Neural progenitor cell (in vitro differentiated cells): Measurements from ENCODE around the gene NCOA1. TPM values are rescaled to one million over a fixed set of nuclear protein-coding genes. Genes with fewer than 3 reads are reported as not detected.

Experiments
- DNase-seq: peaks from one replicate; pipeline ENCODE4 v3.0.0-alpha.2; 2016; ENCODE audit warnings: low spot score
- H2AFZ ChIP-seq: fragments of 200-600 bp; sonication (generic); replicated peaks from 2 replicates; pipeline ENCODE4 v1.6.1; 2016; ENCODE audit warnings: antibody characterized with exemption
- H3F3A ChIP-seq: fragments of 200-600 bp; sonication (generic); 2 replicates; pipeline ENCODE4 v1.6.1; 2016; ENCODE audit warnings: antibody characterized with exemption, low read depth
- H3K27ac ChIP-seq: fragments of 200-600 bp; sonication (generic); 2 replicates; pipeline ENCODE4 v1.5.1; 2016; ENCODE audit warnings: mild to moderate bottlenecking
- H3K27me3 ChIP-seq: fragments of 200-600 bp; sonication (generic); 2 replicates; pipeline ENCODE4 v1.6.1; 2016; ENCODE audit warnings: mild to moderate bottlenecking, moderate library complexity
- H3K36me3 ChIP-seq: fragments of 200-600 bp; sonication (generic); 2 replicates; pipeline ENCODE4 v1.5.1; 2016
- H3K4me1 ChIP-seq: fragments of 200-600 bp; sonication (generic); 2 replicates; pipeline ENCODE4 v1.6.1; 2016; ENCODE audit warnings: mixed run types
- H3K4me2 ChIP-seq: fragments of 200-600 bp; sonication (generic); 2 replicates; pipeline ENCODE4 v1.6.1; 2016
- H3K4me3 ChIP-seq: fragments of 200-600 bp; sonication (generic); 2 replicates; pipeline ENCODE4 v1.5.1; 2016
- H3K79me2 ChIP-seq: fragments of 200-600 bp; sonication (generic); 2 replicates; pipeline ENCODE4 v1.6.1; 2016; ENCODE audit warnings: low read depth
- H3K9ac ChIP-seq: fragments of 200-600 bp; sonication (generic); 2 replicates; pipeline ENCODE4 v1.6.1; 2016
- H3K9me3 ChIP-seq: fragments of 200-600 bp; sonication (generic); 2 replicates; pipeline ENCODE4 v1.5.1; 2016; ENCODE audit warnings: low read depth
- H4K20me1 ChIP-seq: fragments of 200-600 bp; sonication (generic); 2 replicates; pipeline ENCODE4 v1.6.1; 2016; ENCODE audit warnings: low read depth
- H3K27ac Mint-ChIP-seq: 3 replicates; pipeline ENCODE4 v1.8.0; 2021; ENCODE audit warnings: mixed read lengths
- H3K27me3 Mint-ChIP-seq: 2 replicates; pipeline ENCODE4 v1.8.0; 2022; ENCODE audit warnings: low read depth, mild to moderate bottlenecking, inconsistent platforms, moderate library complexity, mixed read lengths; ENCODE audit not compliant: insufficient read depth
- H3K36me3 Mint-ChIP-seq: 3 replicates; pipeline ENCODE4 v1.8.0; 2021; ENCODE audit warnings: mixed read lengths
- H3K4me1 Mint-ChIP-seq: 3 replicates; pipeline ENCODE4 v1.8.0; 2021; ENCODE audit warnings: mixed read lengths
- H3K4me3 Mint-ChIP-seq: 3 replicates; pipeline ENCODE4 v1.8.0; 2021; ENCODE audit warnings: mild to moderate bottlenecking, moderate library complexity, mixed read lengths
- H3K9me3 Mint-ChIP-seq: 3 replicates; pipeline ENCODE4 v1.8.0; 2020; ENCODE audit warnings: mixed read lengths
- CTCF ChIP-seq: fragments of 200-600 bp; sonication (generic); IDR thresholded peaks from 2 replicates; pipeline ENCODE4 v1.5.1; 2017; ENCODE audit warnings: antibody characterized with exemption, mild to moderate bottlenecking
- EZH2 ChIP-seq: fragments of 200-600 bp; sonication (generic); IDR thresholded peaks from 2 replicates; pipeline ENCODE4 v1.6.1; 2017; ENCODE audit warnings: antibody characterized with exemption, mild to moderate bottlenecking, moderate library complexity
- EZH2phosphoT487 ChIP-seq: fragments of 200-600 bp; sonication (generic); IDR thresholded peaks from 2 replicates; pipeline ENCODE4 v1.6.1; 2017; ENCODE audit warnings: antibody characterized with exemption
- total RNA-seq: library from RNA; depleted of rRNA; stranded (reverse); fragments of >200 nt; gene quantifications from 2 replicates; pipeline ENCODE4 v1.2.3, GENCODE V29; 2015; ENCODE audit warnings: low replicate concordance

The NCOA1 gene
- total RNA-seq, 1 donor from 2014 or later, result 29.3 TPM

GRCh38 chr2:24774373-24774772 lies 283.3 kb downstream of the NCOA1 start:
- TF ChIP-seq EZH2, result no peak
- TF ChIP-seq CTCF, result no peak

DNA sequence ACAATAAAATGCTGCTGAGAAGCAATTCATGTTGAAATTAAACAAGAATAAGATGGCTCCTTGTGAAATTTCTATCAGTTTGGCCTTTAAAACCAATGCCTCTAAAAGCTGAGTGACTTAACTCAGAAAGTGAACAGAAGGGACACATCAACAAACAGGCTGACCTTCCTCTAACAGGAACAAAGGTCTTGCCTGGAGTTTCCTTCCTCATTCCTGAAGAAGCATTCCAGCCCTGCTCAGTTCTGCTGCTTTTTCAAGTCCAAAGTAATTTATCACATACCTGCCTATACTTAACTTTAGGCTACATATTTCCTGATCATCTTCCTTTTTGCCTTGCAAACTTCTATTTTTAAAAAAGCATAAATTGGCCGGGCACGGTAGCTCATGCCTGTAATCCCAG lies 288.1 kb downstream of the NCOA1 start:
- Mint-ChIP-seq H3K27ac (no peak overlapping the region), H3K9me3 (peaks cover 8% of the 10 kb centered on the region), H3K4me1 (no peaks in the 10 kb centered on the region), H3K36me3 (peaks cover 2% of the 10 kb centered on the region), H3K4me3 (no peak overlapping the region), H3K27me3 (peaks cover 6% of the 10 kb centered on the region)
- H3K4me1 ChIP-seq, result peaks cover 7% of the 10 kb centered on the region
- TF ChIP-seq CTCF (no peak), EZH2 (no peak), EZH2phosphoT487 (no peak)
- peak overlapping the region; percentile 20 for H3K27ac ChIP-seq
- no peak for DNase-seq
- no peaks in the 10 kb centered on the region for H4K20me1 ChIP-seq
- H3K36me3 ChIP-seq, result no peaks in the 10 kb centered on the region
- H3K4me3 ChIP-seq, result no peak overlapping the region
- H3K4me2 ChIP-seq, result no peak overlapping the region
- H3K9me3 ChIP-seq, result no peaks in the 10 kb centered on the region
- H2AFZ ChIP-seq, result peak overlapping the region; percentile 47
- no peaks in the 10 kb centered on the region for H3F3A ChIP-seq
- no peaks in the 10 kb centered on the region for H3K79me2 ChIP-seq
- no peaks in the 10 kb centered on the region for H3K27me3 ChIP-seq
- H3K9ac ChIP-seq, result no peak overlapping the region

More at GRCh38 chr2:24774373-24774772, 283.3 kb downstream of the NCOA1 start:
- no peak overlapping the region for H3K4me3 Mint-ChIP-seq
- H3K79me2 ChIP-seq, result no peaks in the 10 kb centered on the region
- H2AFZ ChIP-seq, result no peak overlapping the region
- H3K27me3 ChIP-seq, result no peaks in the 10 kb centered on the region
- no peak overlapping the region for H3K4me3 ChIP-seq
- H3K27ac ChIP-seq, result no peak overlapping the region
- H3K9ac ChIP-seq, result no peak overlapping the region
- H3K9me3 Mint-ChIP-seq, result peaks cover 2% of the 10 kb centered on the region
- DNase-seq, result no peak
- H3K4me2 ChIP-seq, result no peak overlapping the region
- H3K4me1 ChIP-seq, result peaks cover 14% of the 10 kb centered on the region
- peaks cover 9% of the 10 kb centered on the region for H3K4me1 Mint-ChIP-seq
- H3K27me3 Mint-ChIP-seq, result peaks cover 3% of the 10 kb centered on the region
- no peaks in the 10 kb centered on the region for H3K9me3 ChIP-seq
- no peaks in the 10 kb centered on the region for H4K20me1 ChIP-seq
- peaks cover 12% of the 10 kb centered on the region for H3K36me3 Mint-ChIP-seq
- peaks cover 1% of the 10 kb centered on the region for H3K36me3 ChIP-seq
- peaks cover 13% of the 10 kb centered on the region for H3F3A ChIP-seq
- no peak overlapping the region for H3K27ac Mint-ChIP-seq

DNA sequence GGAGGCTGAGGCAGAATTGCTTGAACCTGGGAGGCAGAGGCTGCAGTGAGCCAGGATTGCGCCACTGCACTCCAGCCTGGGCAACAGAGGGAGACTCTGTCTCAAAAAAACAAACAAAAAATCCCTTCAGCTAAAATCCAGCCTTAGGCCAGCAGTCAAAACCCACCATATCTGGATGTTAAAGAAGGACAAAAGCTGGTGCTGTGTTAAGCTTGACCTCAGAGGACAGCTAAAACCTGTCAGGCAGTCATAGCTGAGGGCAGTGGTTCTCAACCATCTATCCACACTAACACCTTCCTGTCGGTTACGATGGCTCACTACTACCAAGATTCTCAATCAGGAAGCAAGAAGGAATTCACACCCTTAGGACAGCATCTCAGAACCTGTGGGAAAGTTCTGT lies 292.6 kb downstream of the NCOA1 start:
- no peak overlapping the region for H3K4me2 ChIP-seq
- no peak overlapping the region for H2AFZ ChIP-seq
- peaks cover 8% of the 10 kb centered on the region for H3K9me3 Mint-ChIP-seq
- H3K27me3 ChIP-seq, result no peaks in the 10 kb centered on the region
- no peaks in the 10 kb centered on the region for H3K79me2 ChIP-seq
- H4K20me1 ChIP-seq, result no peaks in the 10 kb centered on the region
- no peak overlapping the region for H3K27ac ChIP-seq
- no peaks in the 10 kb centered on the region for H3K36me3 Mint-ChIP-seq
- no peaks in the 10 kb centered on the region for H3F3A ChIP-seq
- H3K36me3 ChIP-seq, result no peaks in the 10 kb centered on the region
- H3K4me1 Mint-ChIP-seq, result peaks cover 6% of the 10 kb centered on the region
- no peak overlapping the region for H3K4me3 Mint-ChIP-seq
- H3K9ac ChIP-seq, result no peak overlapping the region
- no peak overlapping the region for H3K4me3 ChIP-seq
- no peak overlapping the region for H3K27ac Mint-ChIP-seq
- H3K4me1 ChIP-seq, result peaks cover 6% of the 10 kb centered on the region
- DNase-seq, result no peak
- TF ChIP-seq EZH2, result no peak
- H3K27me3 Mint-ChIP-seq, result peaks cover 7% of the 10 kb centered on the region
- no peaks in the 10 kb centered on the region for H3K9me3 ChIP-seq

GRCh38 chr2:24785671-24786321 lies 294.7 kb downstream of the NCOA1 start:
- Histone ChIP-seq H3K9ac (no peak overlapping the region), H3K79me2 (no peaks in the 10 kb centered on the region), H3K27ac (no peak overlapping the region), H3K27me3 (no peaks in the 10 kb centered on the region), H3K36me3 (no peaks in the 10 kb centered on the region), H3K9me3 (no peaks in the 10 kb centered on the region), H2AFZ (no peak overlapping the region), H3K4me2 (no peak overlapping the region), H4K20me1 (no peaks in the 10 kb centered on the region), H3F3A (no peaks in the 10 kb centered on the region), H3K4me1 (no peaks in the 10 kb centered on the region), H3K4me3 (no peak overlapping the region)
- H3K4me3 Mint-ChIP-seq, result no peak overlapping the region
- peaks cover 6% of the 10 kb centered on the region for H3K27me3 Mint-ChIP-seq
- no peak for DNase-seq
- H3K9me3 Mint-ChIP-seq, result peaks cover 4% of the 10 kb centered on the region
- H3K4me1 Mint-ChIP-seq, result peaks cover 9% of the 10 kb centered on the region
- TF ChIP-seq CTCF, result no peak
- no peaks in the 10 kb centered on the region for H3K36me3 Mint-ChIP-seq
- no peak overlapping the region for H3K27ac Mint-ChIP-seq
